Measurements from ENCODE around the gene SMARCC1. TPM values are rescaled to one million over a fixed set of nuclear protein-coding genes. Genes with fewer than 3 reads are reported as not detected.

Gene SMARCC1
- total RNA-seq, 3 donors from 2014 or later = 27.4 to 63.2 (median 61.9) TPM

DNA sequence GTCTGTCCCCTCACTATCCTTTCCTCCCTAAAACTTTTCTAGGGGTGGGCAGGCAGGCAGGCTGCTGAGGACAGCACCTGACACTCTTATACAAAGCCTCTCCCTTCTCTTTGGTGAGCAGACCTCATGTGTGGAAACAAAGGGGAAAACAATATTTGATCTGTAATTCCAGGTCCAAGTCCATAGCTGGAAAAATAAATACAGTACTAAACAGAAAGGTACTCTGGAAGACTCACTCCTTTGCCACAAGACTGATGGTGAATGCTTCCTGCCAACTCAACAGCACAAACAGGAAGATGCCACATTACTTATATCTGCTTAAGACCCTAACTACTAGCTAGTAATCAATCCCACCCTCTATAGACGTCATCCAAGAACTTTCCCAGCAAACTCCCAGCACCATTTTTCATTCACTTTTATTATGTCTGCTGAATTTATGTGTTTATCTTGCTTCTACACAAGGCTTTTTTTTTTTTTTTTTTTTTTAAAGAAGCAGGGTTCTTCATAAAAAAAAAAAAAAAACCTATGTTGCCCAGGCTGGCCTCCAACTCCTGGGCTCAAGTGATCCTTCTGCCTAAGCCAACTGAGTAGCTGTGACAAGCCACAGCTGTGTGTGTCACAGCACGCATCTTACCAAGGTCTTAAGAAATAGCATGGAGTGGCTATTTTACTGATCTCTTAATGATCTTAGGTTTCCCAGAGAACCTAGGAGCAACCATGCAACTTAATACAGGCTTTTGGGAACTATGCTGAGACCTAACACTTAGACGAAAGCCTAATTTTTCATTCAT, 158.8 kb downstream of the SMARCC1 start:
- intact Hi-C loops (cut with DNase I; ENCODE audit: low total_unique reads) = no loop called here

GRCh38 chr3:47617086-47618010, 164.3 kb downstream of the SMARCC1 start:
- intact Hi-C loops (cut with DNase I; ENCODE audit: low total_unique reads) = no loop called here
- H3K4me1 ChIP-seq = no peaks in the 10 kb centered on the region
- no peaks in the 10 kb centered on the region for H3K9me3 ChIP-seq
- H3K27me3 ChIP-seq = no peaks in the 10 kb centered on the region
- no peak for TF ChIP-seq POLR2AphosphoS5 (IDR thresholded peaks at IDR 0.05)
- no peak for TF ChIP-seq CTCF (IDR thresholded peaks at IDR 0.05)
- TF ChIP-seq POLR2A (IDR thresholded peaks at IDR 0.05) = no peak
- no peak overlapping the region for H3K4me3 ChIP-seq
- H3K27ac ChIP-seq = no peak overlapping the region
- peaks cover 6% of the 10 kb centered on the region for H3K36me3 ChIP-seq
- no peak for DNase-seq (ENCODE audit: low spot score in 2 of 2)

More for the DNA sequence above, 158.8 kb downstream of the SMARCC1 start:
- TF ChIP-seq CTCF (IDR thresholded peaks at IDR 0.05) = no peak
- no peak for TF ChIP-seq POLR2AphosphoS5 (IDR thresholded peaks at IDR 0.05)
- Histone ChIP-seq H3K36me3 (peaks cover 6% of the 10 kb centered on the region), H3K4me1 (no peaks in the 10 kb centered on the region), H3K27me3 (no peaks in the 10 kb centered on the region), H3K27ac (no peak overlapping the region), H3K9me3 (no peaks in the 10 kb centered on the region), H3K4me3 (no peak overlapping the region)
- no peak for DNase-seq (ENCODE audit: low spot score in 2 of 2)

GRCh38 chr3:47614788-47615187, 166.9 kb downstream of the SMARCC1 start:
- H3K27ac ChIP-seq = no peak overlapping the region
- H3K4me1 ChIP-seq = no peaks in the 10 kb centered on the region
- no peak for DNase-seq (ENCODE audit: low spot score in 2 of 2)
- TF ChIP-seq CTCF (IDR thresholded peaks at IDR 0.05) = no peak
- no peak for TF ChIP-seq POLR2AphosphoS5 (IDR thresholded peaks at IDR 0.05)
- TF ChIP-seq POLR2A (IDR thresholded peaks at IDR 0.05) = no peak
- intact Hi-C loops (cut with DNase I; ENCODE audit: low total_unique reads) = no loop called here
- peaks cover 4% of the 10 kb centered on the region for H3K36me3 ChIP-seq
- no peaks in the 10 kb centered on the region for H3K27me3 ChIP-seq
- no peaks in the 10 kb centered on the region for H3K9me3 ChIP-seq
- no peak overlapping the region for H3K4me3 ChIP-seq

DNA sequence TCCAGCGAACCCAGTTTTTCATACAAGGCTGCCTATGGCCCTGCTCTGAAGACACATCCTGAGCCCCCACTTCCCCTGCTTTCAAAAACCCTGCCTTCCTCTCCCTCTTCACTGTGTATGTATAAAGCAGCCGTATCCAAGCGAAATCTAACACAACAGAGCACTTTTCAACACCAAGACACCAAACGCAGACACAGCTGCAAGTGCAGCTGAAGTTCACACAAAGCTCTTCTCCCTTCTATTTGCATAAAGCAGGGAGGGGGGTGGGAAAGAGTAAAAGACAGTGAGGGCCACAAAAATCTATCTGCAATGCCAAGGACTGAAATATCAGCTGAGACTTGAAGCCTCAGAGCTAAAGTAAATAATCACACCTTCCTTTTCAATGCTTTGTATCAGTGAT, 168.0 kb downstream of the SMARCC1 start:
- TF ChIP-seq POLR2AphosphoS5 (IDR thresholded peaks at IDR 0.05) (no peak), CTCF (IDR thresholded peaks at IDR 0.05) (no peak), POLR2A (IDR thresholded peaks at IDR 0.05) (no peak)
- no peaks in the 10 kb centered on the region for H3K27me3 ChIP-seq
- no peaks in the 10 kb centered on the region for H3K9me3 ChIP-seq
- no peaks in the 10 kb centered on the region for H3K4me1 ChIP-seq
- H3K4me3 ChIP-seq = no peak overlapping the region
- peaks cover 5% of the 10 kb centered on the region for H3K36me3 ChIP-seq
- intact Hi-C loops (cut with DNase I; ENCODE audit: low total_unique reads) = no loop called here
- DNase-seq (ENCODE audit: low spot score in 2 of 2) = no peak
- no peak overlapping the region for H3K27ac ChIP-seq

DNA sequence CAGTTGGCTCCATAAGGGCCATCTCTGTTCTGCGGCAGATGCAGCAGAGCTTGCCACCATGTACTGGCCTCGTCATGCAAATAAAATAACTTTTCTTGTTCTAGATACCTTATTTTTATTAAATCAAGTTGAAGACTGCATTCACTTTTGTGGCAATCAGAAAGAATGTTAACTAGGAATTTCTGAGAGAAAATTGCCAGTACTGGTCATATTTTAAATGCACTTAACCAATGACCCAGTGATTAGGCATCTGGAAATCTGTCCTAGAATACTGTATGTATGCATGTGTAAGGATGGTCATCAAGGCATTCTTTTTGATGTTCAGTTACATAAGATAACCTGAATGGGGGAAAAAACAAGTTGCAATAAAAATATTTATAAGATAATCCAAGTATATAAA, 168.8 kb downstream of the SMARCC1 start:
- no peaks in the 10 kb centered on the region for H3K4me1 ChIP-seq
- DNase-seq (ENCODE audit: low spot score in 2 of 2) = no peak
- H3K9me3 ChIP-seq = no peaks in the 10 kb centered on the region
- intact Hi-C loops (cut with DNase I; ENCODE audit: low total_unique reads) = no loop called here
- H3K27ac ChIP-seq = no peak overlapping the region
- no peaks in the 10 kb centered on the region for H3K27me3 ChIP-seq
- no peak for TF ChIP-seq CTCF (IDR thresholded peaks at IDR 0.05)
- TF ChIP-seq POLR2A (IDR thresholded peaks at IDR 0.05) = no peak
- TF ChIP-seq POLR2AphosphoS5 (IDR thresholded peaks at IDR 0.05) = no peak
- H3K4me3 ChIP-seq = no peak overlapping the region
- H3K36me3 ChIP-seq = peaks cover 5% of the 10 kb centered on the region
